Measurements from ENCODE around the gene HSF5.
"Not testable (repeated sequence)": the region's sequence is repeated elsewhere in the genome, so short reads cannot be mapped to it uniquely, and the experiment has no call there.

Gene HSF5

DNA sequence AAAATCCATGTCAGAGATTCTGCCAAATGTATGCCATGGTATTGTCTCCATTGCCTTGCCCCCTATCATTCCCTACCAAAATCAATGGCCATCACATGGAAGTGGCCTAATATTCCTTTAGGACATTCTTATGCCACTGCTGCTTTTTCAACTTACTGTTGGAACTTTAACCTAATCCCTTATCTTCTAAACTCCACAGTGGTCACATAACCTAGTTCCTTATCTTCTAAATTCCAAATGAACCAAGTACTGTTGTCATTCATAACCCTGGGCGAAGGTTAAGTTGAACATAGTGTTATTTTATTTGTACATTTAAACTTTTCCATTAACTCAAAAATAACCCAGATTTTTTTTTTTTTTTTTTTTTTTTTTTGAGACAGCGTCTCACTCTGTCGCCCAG lies 3.6 kb downstream of the HSF5 start:
- ATAC-seq (ENCODE audit: insufficient read depth, low read depth), result no peak
- H2AFZ ChIP-seq (ENCODE audit: low read depth, low read length), result no peak overlapping the region
- H3K4me2 ChIP-seq (ENCODE audit: insufficient read depth, low read length), result no peak overlapping the region
- TF ChIP-seq, protein P1, sequence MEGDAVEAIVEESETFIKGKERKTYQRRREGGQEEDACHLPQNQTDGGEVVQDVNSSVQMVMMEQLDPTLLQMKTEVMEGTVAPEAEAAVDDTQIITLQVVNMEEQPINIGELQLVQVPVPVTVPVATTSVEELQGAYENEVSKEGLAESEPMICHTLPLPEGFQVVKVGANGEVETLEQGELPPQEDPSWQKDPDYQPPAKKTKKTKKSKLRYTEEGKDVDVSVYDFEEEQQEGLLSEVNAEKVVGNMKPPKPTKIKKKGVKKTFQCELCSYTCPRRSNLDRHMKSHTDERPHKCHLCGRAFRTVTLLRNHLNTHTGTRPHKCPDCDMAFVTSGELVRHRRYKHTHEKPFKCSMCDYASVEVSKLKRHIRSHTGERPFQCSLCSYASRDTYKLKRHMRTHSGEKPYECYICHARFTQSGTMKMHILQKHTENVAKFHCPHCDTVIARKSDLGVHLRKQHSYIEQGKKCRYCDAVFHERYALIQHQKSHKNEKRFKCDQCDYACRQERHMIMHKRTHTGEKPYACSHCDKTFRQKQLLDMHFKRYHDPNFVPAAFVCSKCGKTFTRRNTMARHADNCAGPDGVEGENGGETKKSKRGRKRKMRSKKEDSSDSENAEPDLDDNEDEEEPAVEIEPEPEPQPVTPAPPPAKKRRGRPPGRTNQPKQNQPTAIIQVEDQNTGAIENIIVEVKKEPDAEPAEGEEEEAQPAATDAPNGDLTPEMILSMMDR (IDR thresholded peaks at IDR 0.05; ENCODE audit: borderline replicate concordance, extremely low read depth, low read length, poor library complexity, severe bottlenecking), result no peak
- TF ChIP-seq EZH2 (IDR thresholded peaks at IDR 0.05; ENCODE audit: borderline replicate concordance, low read depth, low read length, severe bottlenecking), result no peak
- H3K79me2 ChIP-seq (ENCODE audit: insufficient read depth, low read length), result no peaks in the 10 kb centered on the region
- no peaks in the 10 kb centered on the region for H3K9me3 ChIP-seq (ENCODE audit: insufficient read depth, low read length, severe bottlenecking)
- no peak overlapping the region for H3K4me3 ChIP-seq (ENCODE audit: low read depth in 1 of 2, low read length in 2 of 2)
- no peaks in the 10 kb centered on the region for H3K27me3 ChIP-seq (ENCODE audit: insufficient read depth, low read length, poor library complexity)
- DNase-seq, result no peak
- no peaks in the 10 kb centered on the region for H3K4me1 ChIP-seq (ENCODE audit: insufficient read depth, low read length)
- H3K27ac ChIP-seq (ENCODE audit: low read length), result no peak overlapping the region
- H4K20me1 ChIP-seq (ENCODE audit: insufficient read depth, low read length), result no peaks in the 10 kb centered on the region
- no peak overlapping the region for H3K9ac ChIP-seq (ENCODE audit: low read depth, low read length)
- peaks cover 13% of the 10 kb centered on the region for H3K36me3 ChIP-seq (ENCODE audit: insufficient read depth, low read length)

DNA sequence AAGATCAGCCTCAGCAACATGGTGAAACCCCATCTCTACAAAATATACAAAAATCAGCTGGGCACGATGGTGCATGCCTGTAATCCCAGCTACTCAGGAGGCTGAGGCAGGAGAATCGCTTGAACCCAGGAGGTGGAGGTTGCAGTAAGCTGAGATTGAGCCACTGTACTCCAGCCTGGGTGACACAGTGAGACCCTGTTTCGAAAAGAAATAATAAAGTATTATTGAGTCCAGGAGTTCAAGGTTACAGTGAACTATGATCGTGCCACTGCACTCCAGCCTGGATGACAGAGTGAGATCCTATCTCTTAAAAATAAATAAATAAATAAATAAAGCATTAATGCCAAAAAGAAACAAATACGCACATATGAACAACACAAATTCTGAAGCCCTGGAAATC lies 6.4 kb downstream of the HSF5 start:
- H3K9me3 ChIP-seq (ENCODE audit: insufficient read depth, low read length, severe bottlenecking); H4K20me1 ChIP-seq (ENCODE audit: insufficient read depth, low read length); H3K4me3 ChIP-seq (ENCODE audit: low read depth in 1 of 2, low read length in 2 of 2); H3K9ac ChIP-seq (ENCODE audit: low read depth, low read length); H3K27me3 ChIP-seq (ENCODE audit: insufficient read depth, low read length, poor library complexity); ATAC-seq (ENCODE audit: insufficient read depth, low read depth); H3K36me3 ChIP-seq (ENCODE audit: insufficient read depth, low read length); DNase-seq; H3K79me2 ChIP-seq (ENCODE audit: insufficient read depth, low read length); H3K4me2 ChIP-seq (ENCODE audit: insufficient read depth, low read length); H2AFZ ChIP-seq (ENCODE audit: low read depth, low read length); H3K4me1 ChIP-seq (ENCODE audit: insufficient read depth, low read length); H3K27ac ChIP-seq (ENCODE audit: low read length): not testable (repeated sequence)

DNA sequence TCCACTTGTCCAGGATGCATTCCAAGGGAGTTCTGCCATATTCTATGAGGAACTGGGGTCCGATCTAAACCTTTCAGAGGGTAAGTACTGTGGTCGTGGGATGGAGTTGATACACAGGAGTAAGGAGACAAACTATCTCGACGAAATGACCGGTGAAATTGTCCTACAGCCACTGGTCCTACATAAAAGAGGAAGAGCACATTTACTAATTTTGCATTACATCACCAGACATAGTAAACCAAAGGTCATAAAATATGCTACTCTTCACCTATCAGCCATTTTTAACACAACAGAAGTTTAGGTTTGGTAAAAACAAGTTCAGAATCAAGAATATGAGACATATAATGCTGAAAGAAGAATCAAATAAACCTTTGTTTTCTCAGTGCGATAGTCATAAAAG lies 8.1 kb downstream of the HSF5 start:
- Histone ChIP-seq H3K4me1 (ENCODE audit: insufficient read depth, low read length) (no peaks in the 10 kb centered on the region), H3K9me3 (ENCODE audit: insufficient read depth, low read length, severe bottlenecking) (no peaks in the 10 kb centered on the region), H3K27me3 (ENCODE audit: insufficient read depth, low read length, poor library complexity) (peaks cover 3% of the 10 kb centered on the region), H3K9ac (ENCODE audit: low read depth, low read length) (no peak overlapping the region), H3K27ac (ENCODE audit: low read length) (no peak overlapping the region), H4K20me1 (ENCODE audit: insufficient read depth, low read length) (no peaks in the 10 kb centered on the region), H3K79me2 (ENCODE audit: insufficient read depth, low read length) (no peaks in the 10 kb centered on the region), H3K4me3 (ENCODE audit: low read depth in 1 of 2, low read length in 2 of 2) (no peak overlapping the region), H3K4me2 (ENCODE audit: insufficient read depth, low read length) (no peak overlapping the region), H3K36me3 (ENCODE audit: insufficient read depth, low read length) (no peaks in the 10 kb centered on the region), H2AFZ (ENCODE audit: low read depth, low read length) (no peak overlapping the region)
- no peak for TF ChIP-seq EZH2 (IDR thresholded peaks at IDR 0.05; ENCODE audit: borderline replicate concordance, low read depth, low read length, severe bottlenecking)
- TF ChIP-seq, protein P1 (IDR thresholded peaks at IDR 0.05; ENCODE audit: borderline replicate concordance, extremely low read depth, low read length, poor library complexity, severe bottlenecking), result no peak
- no peak for ATAC-seq (ENCODE audit: insufficient read depth, low read depth)
- no peak for DNase-seq

DNA sequence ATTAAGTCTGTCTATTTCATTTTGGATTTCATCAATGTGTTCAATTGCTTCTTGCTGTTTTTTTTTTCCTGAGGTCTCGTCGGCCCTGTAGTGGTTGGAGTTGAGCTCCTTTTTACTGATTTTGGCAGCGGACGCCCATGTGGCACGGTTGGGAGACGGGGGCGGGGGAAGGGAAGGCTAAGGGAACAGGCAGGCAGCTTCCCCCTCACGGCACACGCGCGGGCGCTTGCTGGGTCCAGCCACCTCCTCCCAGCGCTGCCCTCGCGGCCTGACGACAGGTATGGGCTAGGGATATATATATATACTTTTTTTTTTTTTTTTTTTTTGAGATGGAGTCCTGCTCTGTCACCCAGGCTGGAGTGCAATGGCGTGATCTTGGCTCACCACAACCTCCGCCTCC lies 11.4 kb downstream of the HSF5 start:
- Histone ChIP-seq H2AFZ (ENCODE audit: low read depth, low read length) (no peak overlapping the region), H3K9ac (ENCODE audit: low read depth, low read length) (no peak overlapping the region), H3K4me3 (ENCODE audit: low read depth in 1 of 2, low read length in 2 of 2) (no peak overlapping the region), H3K27me3 (ENCODE audit: insufficient read depth, low read length, poor library complexity) (peaks cover 5% of the 10 kb centered on the region), H3K4me2 (ENCODE audit: insufficient read depth, low read length) (no peak overlapping the region), H3K36me3 (ENCODE audit: insufficient read depth, low read length) (no peaks in the 10 kb centered on the region), H3K4me1 (ENCODE audit: insufficient read depth, low read length) (no peaks in the 10 kb centered on the region), H4K20me1 (ENCODE audit: insufficient read depth, low read length) (no peaks in the 10 kb centered on the region), H3K79me2 (ENCODE audit: insufficient read depth, low read length) (no peaks in the 10 kb centered on the region), H3K9me3 (ENCODE audit: insufficient read depth, low read length, severe bottlenecking) (no peaks in the 10 kb centered on the region), H3K27ac (ENCODE audit: low read length) (no peak overlapping the region)
- DNase-seq (no peak), ATAC-seq (ENCODE audit: insufficient read depth, low read depth) (no peak)
- no peak for TF ChIP-seq EZH2 (IDR thresholded peaks at IDR 0.05; ENCODE audit: borderline replicate concordance, low read depth, low read length, severe bottlenecking)
- TF ChIP-seq, protein P1 (IDR thresholded peaks at IDR 0.05; ENCODE audit: borderline replicate concordance, extremely low read depth, low read length, poor library complexity, severe bottlenecking), result no peak

Data from DND-41 (cell line).